ENCODE results near the gene PSD.

PSD gene

GRCh38 chr10:102465466-102465865 is 46.9 kb upstream of the PSD start:
- Histone ChIP-seq H3K4me1 (ENCODE audit: control insufficient read depth, insufficient read depth, low read length) (0 out of 2 replicates have a peak, but pooled peaks cover 2% of the 10 kb centered on the region), H3K27ac (ENCODE audit: extremely low read depth, low read depth, low read length) (no peak overlapping the region), H3K4me3 (ENCODE audit: low read depth, low read length) (no peak overlapping the region), H3K9me3 (ENCODE audit: control insufficient read depth, insufficient read depth, low read depth, low read length) (no peaks in the 10 kb centered on the region), H3K36me3 (ENCODE audit: control insufficient read depth in 2 of 2, insufficient read depth in 1 of 2, low read length in 2 of 2) (peaks cover 0 to 16% of the 10 kb centered on the region in 2 experiments; a peak in 1 of 3 replicates)
- CTCF ChIA-PET, result no interaction called here
- POLR2A ChIA-PET, result interaction anchor here (0.5 kb wide), 1 partner anchor 12 kb away, joined by 3 read pairs; no protein-coding TSS in a partner anchor
- TF ChIP-seq SCRT1 (tag by site-specific recombination; IDR thresholded peaks at IDR 0.05; ENCODE audit: borderline replicate concordance) (no peak), ZBTB7A (tag by site-specific recombination; IDR thresholded peaks at IDR 0.05; ENCODE audit: low read depth) (no peak), KLF1 (tag by site-specific recombination; IDR thresholded peaks at IDR 0.05) (peak; percentile 96), ZNF623 (tag by site-specific recombination; IDR thresholded peaks at IDR 0.05) (no peak), ZNF785 (tag by site-specific recombination; IDR thresholded peaks at IDR 0.05) (no peak), EGR2 (tag by site-specific recombination; IDR thresholded peaks at IDR 0.05; ENCODE audit: low read depth) (peak; percentile 98), SP2 (tag by site-specific recombination; IDR thresholded peaks at IDR 0.05) (no peak), ZNF169 (tag by site-specific recombination; IDR thresholded peaks at IDR 0.05) (no peak), ZSCAN5A (tag by site-specific recombination; IDR thresholded peaks at IDR 0.05) (no peak), ZNF157 (tag by site-specific recombination; IDR thresholded peaks at IDR 0.05) (no peak), ZNF112 (tag by site-specific recombination; IDR thresholded peaks at IDR 0.05) (no peak), BCL6B (tag by site-specific recombination; IDR thresholded peaks at IDR 0.05) (no peak), ZNF239 (tag by site-specific recombination; IDR thresholded peaks at IDR 0.05) (no peak), REPIN1 (tag by site-specific recombination; IDR thresholded peaks at IDR 0.05; ENCODE audit: low read depth) (no peak), ZBTB48 (tag by site-specific recombination; IDR thresholded peaks at IDR 0.05) (no peak), ZNF654 (tag by site-specific recombination; IDR thresholded peaks at IDR 0.05; ENCODE audit: low read depth) (no peak), ZNF544 (tag by site-specific recombination; IDR thresholded peaks at IDR 0.05) (no peak), KLF10 (tag by site-specific recombination; IDR thresholded peaks at IDR 0.05) (no peak), ZNF610 (tag by site-specific recombination; IDR thresholded peaks at IDR 0.05; ENCODE audit: borderline replicate concordance) (no peak), ZNF138 (tag by site-specific recombination; IDR thresholded peaks at IDR 0.05; ENCODE audit: borderline replicate concordance) (no peak), ZFHX2 (tag by site-specific recombination; conservative IDR thresholded peaks at IDR 0.05) (peak; percentile 94), KLF17 (tag by site-specific recombination; IDR thresholded peaks at IDR 0.05) (peak; percentile 79), KLF9 (tag by site-specific recombination; IDR thresholded peaks at IDR 0.05; ENCODE audit: low read depth) (no peak), ZSCAN4 (tag by site-specific recombination; IDR thresholded peaks at IDR 0.05) (no peak), ZNF660 (tag by site-specific recombination; IDR thresholded peaks at IDR 0.05) (no peak), ZNF398 (tag by site-specific recombination; IDR thresholded peaks at IDR 0.05) (no peak), PRDM2 (tag by site-specific recombination; IDR thresholded peaks at IDR 0.05; ENCODE audit: borderline replicate concordance) (no peak)

All from HEK293 (cell line).